Gastrocnemius medialis (tissue), 4 donors: ENCODE measurements around the gene IFT122. TPM values are rescaled to one million over a fixed set of nuclear protein-coding genes. Genes with fewer than 3 reads are reported as not detected.

Experiments
- ATAC-seq, 2 donors: fragments of 150-250 bp; one replicate each; pipeline ENCODE4 v1.9.1; 2016
- DNase-seq, 2 donors: peaks; one replicate each; pipeline ENCODE4 v3.0.0-alpha.2; 2019
- H3K27ac ChIP-seq, 4 donors: fragments of 200-600 bp; sonication (generic); 1 replicate in 1 of 4; 2 replicates in 3 of 4; pipeline ENCODE4 v1.5.1; 2016 to 2018; ENCODE audit warnings: mild to moderate bottlenecking in 2 of 4, moderate library complexity in 1 of 4
- H3K27me3 ChIP-seq, 3 donors: fragments of 200-600 bp; sonication (generic) in 2 of 3; 1 replicate in 1 of 3; 2 replicates in 2 of 3; pipeline versions ENCODE4 v1.5.1 to v1.6.0; 2016 to 2019; ENCODE audit warnings: mild to moderate bottlenecking in 1 of 3, moderate library complexity in 1 of 3
- H3K36me3 ChIP-seq, 2 donors: fragments of 200-600 bp; sonication (generic) in 1 of 2; one replicate each; pipeline ENCODE4 v1.5.1; 2017 to 2018
- H3K4me1 ChIP-seq, 2 donors: fragments of 200-600 bp; sonication (generic) in 1 of 2; one replicate each; pipeline ENCODE4 v1.5.1; 2016 to 2017; ENCODE audit warnings: mild to moderate bottlenecking in 2 of 2
- H3K4me3 ChIP-seq, 4 donors: fragments of 200-600 bp; sonication (generic) in 3 of 4; 1 replicate in 1 of 4; 2 replicates in 3 of 4; pipeline ENCODE4 v1.5.1; 2016 to 2019; ENCODE audit warnings: mild to moderate bottlenecking in 2 of 4
- H3K9me3 ChIP-seq, 3 donors: fragments of 200-600 bp; sonication (generic) in 2 of 3; 1 replicate in 1 of 3; 2 replicates in 2 of 3; pipeline ENCODE4 v1.5.1; 2016 to 2019
- CTCF ChIP-seq, 5 experiments: fragments of 450-650 bp in 3 of 5; fragments of 200-600 bp in 2 of 5; sonication (generic) in 2 of 5; IDR thresholded peaks in 4 of 5; conservative IDR thresholded peaks in 1 of 5; 1 replicate in 4 of 5; 2 replicates in 1 of 5; pipeline ENCODE4 v1.5.1; 2016 to 2019; ENCODE audit warnings: antibody characterized with exemption in 5 of 5, mild to moderate bottlenecking in 3 of 5, moderate library complexity in 3 of 5
- POLR2A ChIP-seq, 2 donors: fragments of 450-650 bp; IDR thresholded peaks; one replicate each; pipeline ENCODE4 v1.6.1; 2017; ENCODE audit warnings: antibody characterized with exemption in 2 of 2, mild to moderate bottlenecking in 2 of 2, moderate library complexity in 2 of 2
- in situ Hi-C, 4 donors: fragments of 200-750 bp; cut with MboI; loops; one replicate each; pipeline versions ENCODE4 v1.15.0 to v1.8.0; 2017; ENCODE audit warnings: low sequenced_read_pairs in 4 of 4
- intact Hi-C: fragments of 100-400 bp; cut with DNase I; formaldehyde crosslinking; loops from one replicate; pipeline ENCODE4 v1.15.1; 2023; ENCODE audit warnings: low total_unique reads
- total RNA-seq, 4 donors: library from RNA; depleted of rRNA; stranded (reverse); fragments of >200 nt; gene quantifications; one replicate each; pipeline versions ENCODE4 v1.1.0 to v1.2.3, GENCODE V29; 2016

IFT122 gene
- total RNA-seq, 4 donors from 2014 or later, result 4.6 to 16.4 (median 5.9) TPM

- Histone ChIP-seq H3K4me1 (peaks cover 0 to 3% of the 10 kb centered on the region in 2 donors), H3K27ac (no peak overlapping the region), H3K9me3 (no peaks in the 10 kb centered on the region), H3K27me3 (no peaks in the 10 kb centered on the region), H3K36me3 (no peaks in the 10 kb centered on the region), H3K4me3 (no peak overlapping the region)
- ATAC-seq (no peak), DNase-seq (no peak)
- in situ Hi-C loops, result no loop called here
- TF ChIP-seq POLR2A (IDR thresholded peaks at IDR 0.05), result no peak
- TF ChIP-seq CTCF (IDR thresholded peaks at IDR 0.05 in 4 of 5, conservative IDR thresholded peaks at IDR 0.05 in 1 of 5), result no peak
- intact Hi-C loops, result no loop called here
Observed at GRCh38 chr3:129547241-129547640, 107.2 kb downstream of the IFT122 start.

GRCh38 chr3:129548104-129548965, 108.3 kb downstream of the IFT122 start:
- TF ChIP-seq CTCF (IDR thresholded peaks at IDR 0.05 in 4 of 5, conservative IDR thresholded peaks at IDR 0.05 in 1 of 5), result no peak
- no peak for TF ChIP-seq POLR2A (IDR thresholded peaks at IDR 0.05)
- in situ Hi-C loops (no loop called here), intact Hi-C loops (no loop called here)
- DNase-seq (no peak), ATAC-seq (no peak)
- Histone ChIP-seq H3K4me3 (no peak overlapping the region), H3K27me3 (no peaks in the 10 kb centered on the region), H3K27ac (no peak overlapping the region), H3K36me3 (no peaks in the 10 kb centered on the region), H3K4me1 (peaks cover 0 to 9% of the 10 kb centered on the region in 2 donors), H3K9me3 (no peaks in the 10 kb centered on the region)

GRCh38 chr3:129549006-129549800, 109.2 kb downstream of the IFT122 start:
- intact Hi-C loops, result no loop called here
- TF ChIP-seq CTCF (IDR thresholded peaks at IDR 0.05 in 4 of 5, conservative IDR thresholded peaks at IDR 0.05 in 1 of 5) (no peak), POLR2A (IDR thresholded peaks at IDR 0.05) (no peak)
- no peak for DNase-seq

GRCh38 chr3:129549805-129550204, 109.8 kb downstream of the IFT122 start:
- Histone ChIP-seq H3K9me3 (no peaks in the 10 kb centered on the region), H3K27ac (no peak overlapping the region), H3K27me3 (no peaks in the 10 kb centered on the region), H3K36me3 (no peaks in the 10 kb centered on the region), H3K4me1 (peaks cover 1 to 16% of the 10 kb centered on the region in 2 donors), H3K4me3 (no peak overlapping the region)
- in situ Hi-C loops (no loop called here), intact Hi-C loops (no loop called here)
- TF ChIP-seq CTCF (IDR thresholded peaks at IDR 0.05 in 4 of 5, conservative IDR thresholded peaks at IDR 0.05 in 1 of 5), result no peak
- no peak for TF ChIP-seq POLR2A (IDR thresholded peaks at IDR 0.05)
- DNase-seq (no peak), ATAC-seq (no peak)

More at GRCh38 chr3:129549006-129549800, 109.2 kb downstream of the IFT122 start:
- H3K27ac ChIP-seq, result no peak overlapping the region
- H3K4me3 ChIP-seq, result no peak overlapping the region
- no peaks in the 10 kb centered on the region for H3K9me3 ChIP-seq
- no peaks in the 10 kb centered on the region for H3K36me3 ChIP-seq
- ATAC-seq, result no peak
- in situ Hi-C loops, result no loop called here
- H3K4me1 ChIP-seq, result peaks cover 0 to 13% of the 10 kb centered on the region in 2 donors
- no peaks in the 10 kb centered on the region for H3K27me3 ChIP-seq
